Measurements from ENCODE around the gene MAP7D1.
"Not testable (repeated sequence)": the region's sequence is repeated elsewhere in the genome, so short reads cannot be mapped to it uniquely, and the experiment has no call there.

Gene MAP7D1

DNA sequence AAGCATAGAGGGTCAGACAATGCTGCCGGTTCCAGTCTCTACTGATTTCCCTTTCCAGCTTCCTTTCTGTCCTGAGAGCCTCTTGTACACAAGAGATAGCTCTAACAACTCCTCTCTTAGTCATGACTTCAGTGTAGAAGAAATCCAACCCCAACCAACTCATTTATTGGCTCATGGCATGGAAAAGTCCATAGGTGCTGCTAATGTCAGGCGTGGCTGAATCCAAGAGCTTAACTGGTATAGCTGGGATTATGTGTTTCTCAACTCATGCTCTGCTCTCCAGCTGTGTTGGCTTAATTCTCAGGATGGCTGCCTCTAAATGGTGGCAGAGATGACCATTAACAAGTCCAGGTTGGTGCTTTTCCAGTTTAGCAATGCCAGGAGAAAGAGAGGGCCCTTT lies 55.9 kb downstream of the MAP7D1 start:
- FAIRE-seq: no peak
- TF ChIP-seq, protein P1, sequence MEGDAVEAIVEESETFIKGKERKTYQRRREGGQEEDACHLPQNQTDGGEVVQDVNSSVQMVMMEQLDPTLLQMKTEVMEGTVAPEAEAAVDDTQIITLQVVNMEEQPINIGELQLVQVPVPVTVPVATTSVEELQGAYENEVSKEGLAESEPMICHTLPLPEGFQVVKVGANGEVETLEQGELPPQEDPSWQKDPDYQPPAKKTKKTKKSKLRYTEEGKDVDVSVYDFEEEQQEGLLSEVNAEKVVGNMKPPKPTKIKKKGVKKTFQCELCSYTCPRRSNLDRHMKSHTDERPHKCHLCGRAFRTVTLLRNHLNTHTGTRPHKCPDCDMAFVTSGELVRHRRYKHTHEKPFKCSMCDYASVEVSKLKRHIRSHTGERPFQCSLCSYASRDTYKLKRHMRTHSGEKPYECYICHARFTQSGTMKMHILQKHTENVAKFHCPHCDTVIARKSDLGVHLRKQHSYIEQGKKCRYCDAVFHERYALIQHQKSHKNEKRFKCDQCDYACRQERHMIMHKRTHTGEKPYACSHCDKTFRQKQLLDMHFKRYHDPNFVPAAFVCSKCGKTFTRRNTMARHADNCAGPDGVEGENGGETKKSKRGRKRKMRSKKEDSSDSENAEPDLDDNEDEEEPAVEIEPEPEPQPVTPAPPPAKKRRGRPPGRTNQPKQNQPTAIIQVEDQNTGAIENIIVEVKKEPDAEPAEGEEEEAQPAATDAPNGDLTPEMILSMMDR (IDR thresholded peaks at IDR 0.05; ENCODE audit: insufficient read depth, missing control alignments): no peak
- peak; percentile 45 for DNase-seq (ENCODE audit: insufficient read length, low spot score)

DNA sequence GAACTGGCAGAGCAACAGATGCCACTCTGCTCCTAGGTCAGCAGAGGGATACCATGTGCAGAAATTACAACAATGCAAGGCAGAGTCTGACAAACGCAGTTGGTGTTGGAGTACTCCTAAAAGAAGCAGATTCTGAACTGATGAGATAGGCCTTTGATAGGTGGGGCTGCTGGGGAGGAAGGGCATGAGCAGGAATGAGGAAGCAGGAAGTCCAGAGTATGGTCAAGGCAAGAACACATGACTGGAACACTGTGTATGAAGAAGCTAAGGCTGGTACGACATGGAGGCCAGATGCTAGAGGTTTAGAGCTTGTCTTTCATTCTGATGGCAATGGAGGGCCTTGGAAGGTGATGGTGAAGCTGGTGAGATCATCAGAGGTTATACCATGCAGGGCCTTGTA lies 56.8 kb downstream of the MAP7D1 start:
- no peak for FAIRE-seq
- no peak for DNase-seq (ENCODE audit: insufficient read length, low spot score)
- TF ChIP-seq, protein P1 (IDR thresholded peaks at IDR 0.05; ENCODE audit: insufficient read depth, missing control alignments): no peak

DNA sequence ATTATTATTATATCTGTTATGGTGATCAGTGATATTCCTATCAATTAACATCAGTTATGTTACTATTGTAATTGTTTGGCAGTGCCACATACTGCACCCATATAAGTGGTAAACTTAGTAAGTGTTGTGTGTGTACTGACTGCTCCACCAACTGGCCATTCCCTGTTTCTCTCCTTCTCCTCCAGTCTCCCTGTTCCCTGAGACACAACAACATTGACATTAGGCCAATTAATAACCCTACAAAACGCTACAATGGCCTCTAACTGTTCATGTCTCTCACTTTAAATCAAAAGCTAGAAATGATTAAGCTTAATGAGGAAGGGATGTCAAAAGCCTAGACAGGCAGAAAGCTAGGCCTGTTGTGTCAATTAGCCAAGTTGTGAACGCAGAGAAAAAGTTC lies 61.7 kb downstream of the MAP7D1 start:
- DNase-seq (ENCODE audit: insufficient read length, low spot score): no peak
- FAIRE-seq: no peak

DNA sequence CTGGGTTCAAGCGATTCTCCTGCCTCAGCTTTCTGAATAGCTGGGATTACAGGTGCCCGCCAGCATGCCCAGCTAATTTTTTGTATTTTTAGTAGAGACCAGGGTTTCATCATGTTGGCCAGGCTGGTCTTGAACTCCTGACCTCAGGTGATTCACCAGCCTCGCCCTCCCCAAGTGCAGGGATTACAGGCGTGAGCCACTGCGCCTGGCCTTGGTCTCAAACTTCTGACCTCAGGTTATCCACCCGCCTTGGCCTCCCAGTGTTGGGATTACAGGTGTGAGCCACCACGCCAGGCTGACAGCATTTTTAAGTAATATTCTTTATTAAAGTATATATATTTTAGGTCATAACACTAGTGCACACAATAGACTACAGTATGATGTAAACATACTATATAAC lies 65.9 kb downstream of the MAP7D1 start:
- FAIRE-seq; DNase-seq (ENCODE audit: insufficient read length, low spot score): not testable (repeated sequence)

More for the DNA sequence above, 61.7 kb downstream of the MAP7D1 start:
- TF ChIP-seq, protein P1 (IDR thresholded peaks at IDR 0.05; ENCODE audit: insufficient read depth, missing control alignments): peak; percentile 41

DNA sequence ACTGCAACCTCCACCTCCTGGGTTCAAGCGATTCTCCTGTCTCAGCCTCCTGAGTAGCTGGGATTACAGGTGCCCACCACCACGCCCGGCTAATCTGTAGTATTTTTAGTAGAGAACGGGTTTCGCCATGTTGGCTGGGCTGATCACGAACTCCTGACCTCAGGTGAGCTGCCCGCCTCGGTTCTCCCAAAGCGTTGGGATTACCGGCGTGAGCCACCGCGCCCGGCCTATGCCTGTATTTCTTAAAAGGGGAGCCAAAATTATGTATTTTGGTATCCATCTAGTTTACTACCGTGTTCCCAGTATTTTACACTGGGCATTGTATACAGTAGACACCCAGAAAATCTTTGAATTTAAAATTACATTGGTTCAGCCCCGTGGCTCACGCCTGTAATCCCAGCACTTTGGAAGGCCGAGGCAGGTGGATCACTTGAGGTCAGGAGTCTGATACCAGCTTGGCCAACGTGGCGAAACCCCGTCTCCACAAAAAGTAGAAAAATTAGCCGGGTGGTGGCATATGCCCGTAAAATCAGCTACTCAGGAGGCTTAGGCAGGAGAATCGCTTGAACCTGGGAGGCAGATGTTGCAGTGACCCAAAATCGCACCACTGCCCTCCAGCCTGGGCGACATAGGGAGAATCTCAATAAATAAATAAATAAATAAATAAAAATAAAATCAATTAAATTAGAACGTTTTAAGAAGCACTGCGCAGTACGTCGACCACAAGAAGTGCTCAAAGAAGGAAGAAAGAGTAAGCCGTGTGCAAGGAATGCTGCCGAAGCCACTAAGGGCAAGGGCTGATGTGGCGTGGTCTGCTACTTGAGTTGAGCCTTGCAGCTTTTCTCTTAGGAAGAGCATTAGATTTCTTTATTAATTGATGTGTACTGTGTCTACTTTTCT lies 66.8 kb downstream of the MAP7D1 start:
- DNase-seq (ENCODE audit: insufficient read length, low spot score) (no peak), FAIRE-seq (no peak)
- TF ChIP-seq, protein P1 (IDR thresholded peaks at IDR 0.05; ENCODE audit: insufficient read depth, missing control alignments): no peak

DNA sequence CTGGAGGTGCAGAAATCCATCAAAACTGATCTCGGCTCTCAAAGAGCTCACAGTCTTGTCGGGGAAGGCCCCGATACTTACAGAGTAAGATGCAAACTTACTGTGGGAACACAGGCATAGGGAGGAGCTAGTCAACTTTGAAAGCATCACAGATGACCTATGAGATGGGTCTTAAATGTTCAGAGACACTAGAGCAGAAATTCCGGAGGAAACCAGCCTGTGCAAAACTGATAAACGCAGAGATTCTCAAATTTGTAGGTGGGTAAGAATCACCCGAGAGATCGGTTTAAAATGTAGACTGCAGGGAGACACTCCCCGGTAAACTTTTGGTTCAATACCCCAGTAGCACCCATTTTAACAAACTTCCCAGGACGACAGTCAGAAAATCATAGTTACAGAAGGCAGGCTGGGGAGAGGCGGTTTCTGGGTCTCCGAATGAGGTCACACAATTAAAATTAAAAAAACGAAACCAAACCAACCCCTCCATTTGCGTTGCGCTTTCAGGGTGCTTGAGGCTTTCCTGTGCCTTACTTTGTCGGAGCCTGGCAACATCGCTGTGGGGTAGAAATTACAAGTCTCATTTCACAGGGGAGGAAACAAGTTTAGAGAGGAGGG lies 67.5 kb downstream of the MAP7D1 start:
- TF ChIP-seq, protein P1 (IDR thresholded peaks at IDR 0.05; ENCODE audit: insufficient read depth, missing control alignments): no peak
- no peak for FAIRE-seq
- DNase-seq (ENCODE audit: insufficient read length, low spot score): no peak

DNA sequence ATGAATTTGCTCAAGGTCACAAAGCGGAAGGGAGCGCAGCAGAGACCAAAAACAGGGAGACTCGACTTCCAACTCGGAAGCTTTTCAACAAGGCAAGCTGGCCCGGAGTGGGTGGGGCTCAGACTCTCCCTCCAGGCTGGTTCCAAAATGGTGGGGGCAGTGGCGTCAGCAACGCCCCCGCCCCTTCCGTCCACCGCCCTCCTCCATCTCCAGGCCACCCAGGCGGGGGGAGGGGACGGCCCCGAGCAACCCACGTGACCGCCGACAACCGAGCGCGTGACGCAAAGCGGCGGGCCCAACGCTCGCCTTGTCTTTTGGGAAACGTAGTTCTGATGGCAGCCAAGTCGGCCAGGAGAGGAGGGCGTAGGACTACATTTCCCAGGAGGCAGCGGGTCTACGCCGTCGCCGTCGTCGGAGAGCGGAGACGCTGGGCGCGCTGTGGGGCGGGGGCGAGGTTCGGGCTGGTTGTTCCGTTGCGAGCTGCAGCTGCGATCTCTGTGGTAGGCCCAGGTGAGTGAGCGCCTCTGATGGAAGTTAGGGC lies 68.1 kb downstream of the MAP7D1 start, which contains the start of gene THRAP3:
THRAP3 (plus strand) TSS at position 448 of the 541 bp plus-strand sequence. CDS start 58,121 bp downstream, outside the sequence.
- TF ChIP-seq, protein P1 (IDR thresholded peaks at IDR 0.05; ENCODE audit: insufficient read depth, missing control alignments): no peak
- FAIRE-seq: no peak
- peak; percentile 88 for DNase-seq (ENCODE audit: insufficient read length, low spot score)

Measured in D721Med (cell line).